Activated naive CD4-positive, alpha-beta T cell treated with anti-CD3 and anti-CD28 coated beads, Interleukin-2, amount 10 ng/mL, durations not matched to agents 7 days and 5 days (primary cell): Measurements from ENCODE around the gene RBM28.

Experiments used
- CTCF ChIA-PET: fragments of 350-600 bp; sonication (Branson Sonifier 250); formaldehyde crosslinking; loops from one replicate; lab custom pipeline; 2021; ENCODE audit warnings: antibody characterized with exemption; lab: Charles Lee
- DNase-seq: peaks from one replicate; pipeline ENCODE4 v3.0.0-alpha.2; 2020
- H3K27ac Mint-ChIP-seq: one replicate; pipeline ENCODE4 v1.8.0; 2021; ENCODE audit warnings: mild to moderate bottlenecking, moderate library complexity, mixed read lengths
- H3K27me3 Mint-ChIP-seq: one replicate; pipeline ENCODE4 v1.8.0; 2021; ENCODE audit warnings: mild to moderate bottlenecking, mixed read lengths
- H3K36me3 Mint-ChIP-seq: one replicate; pipeline ENCODE4 v1.8.0; 2021; ENCODE audit warnings: mixed read lengths
- H3K4me1 Mint-ChIP-seq: one replicate; pipeline ENCODE4 v1.8.0; 2021; ENCODE audit warnings: mixed read lengths
- H3K4me3 Mint-ChIP-seq: one replicate; pipeline ENCODE4 v1.8.0; 2021; ENCODE audit warnings: mild to moderate bottlenecking, moderate library complexity, mixed read lengths
- H3K9me3 Mint-ChIP-seq: one replicate; pipeline ENCODE4 v1.8.0; 2021; ENCODE audit warnings: mixed read lengths

The RBM28 gene

DNA sequence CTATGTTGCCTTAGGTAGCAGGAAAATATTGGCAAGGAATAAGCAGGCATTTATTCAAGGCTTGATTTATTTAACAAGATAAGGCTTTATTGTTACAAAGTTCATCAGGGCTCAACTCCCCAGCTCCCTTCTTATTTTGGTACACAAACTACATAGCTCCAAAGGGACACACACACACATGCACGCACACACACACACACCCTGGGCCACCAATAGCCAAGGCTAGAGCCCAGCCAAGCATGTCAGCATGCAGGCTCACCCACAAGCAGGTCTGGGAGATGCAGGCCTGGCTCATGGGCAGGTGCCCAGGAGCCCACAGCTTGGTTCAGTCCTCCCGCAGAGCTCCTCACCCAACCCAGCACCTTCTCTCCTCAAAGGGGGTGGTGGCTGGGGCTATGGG, 79.2 kb downstream of the RBM28 start:
- no peak for DNase-seq
- CTCF ChIA-PET = no interaction called here
- Mint-ChIP-seq H3K4me1 (no peaks in the 10 kb centered on the region), H3K9me3 (no peaks in the 10 kb centered on the region), H3K36me3 (no peaks in the 10 kb centered on the region), H3K27ac (no peak overlapping the region), H3K4me3 (no peak overlapping the region), H3K27me3 (peaks cover 55% of the 10 kb centered on the region)

DNA sequence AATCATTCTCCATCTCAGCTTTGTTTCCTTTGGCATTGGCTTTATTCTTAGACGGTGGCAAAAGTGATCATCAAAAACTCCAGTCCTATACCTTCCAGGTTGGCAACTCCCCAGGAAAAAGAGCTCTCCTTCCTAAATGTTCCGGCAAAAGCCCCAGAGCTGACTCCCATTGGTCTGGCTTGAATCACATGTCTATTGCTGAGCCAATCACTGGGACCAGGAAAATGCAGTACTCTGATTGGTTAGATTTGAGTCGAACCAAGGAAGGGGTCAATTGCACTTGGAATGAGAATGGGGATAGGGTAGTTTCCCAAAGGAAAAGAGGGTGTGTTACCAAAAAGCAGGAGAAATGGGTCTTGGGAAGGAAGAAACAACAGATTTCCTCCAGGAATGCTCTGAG, 80.3 kb downstream of the RBM28 start:
- CTCF ChIA-PET = no interaction called here
- Mint-ChIP-seq H3K4me3 (no peak overlapping the region), H3K36me3 (no peaks in the 10 kb centered on the region), H3K27me3 (peaks cover 56% of the 10 kb centered on the region), H3K27ac (no peak overlapping the region), H3K9me3 (no peaks in the 10 kb centered on the region), H3K4me1 (no peaks in the 10 kb centered on the region)
- DNase-seq = no peak

DNA sequence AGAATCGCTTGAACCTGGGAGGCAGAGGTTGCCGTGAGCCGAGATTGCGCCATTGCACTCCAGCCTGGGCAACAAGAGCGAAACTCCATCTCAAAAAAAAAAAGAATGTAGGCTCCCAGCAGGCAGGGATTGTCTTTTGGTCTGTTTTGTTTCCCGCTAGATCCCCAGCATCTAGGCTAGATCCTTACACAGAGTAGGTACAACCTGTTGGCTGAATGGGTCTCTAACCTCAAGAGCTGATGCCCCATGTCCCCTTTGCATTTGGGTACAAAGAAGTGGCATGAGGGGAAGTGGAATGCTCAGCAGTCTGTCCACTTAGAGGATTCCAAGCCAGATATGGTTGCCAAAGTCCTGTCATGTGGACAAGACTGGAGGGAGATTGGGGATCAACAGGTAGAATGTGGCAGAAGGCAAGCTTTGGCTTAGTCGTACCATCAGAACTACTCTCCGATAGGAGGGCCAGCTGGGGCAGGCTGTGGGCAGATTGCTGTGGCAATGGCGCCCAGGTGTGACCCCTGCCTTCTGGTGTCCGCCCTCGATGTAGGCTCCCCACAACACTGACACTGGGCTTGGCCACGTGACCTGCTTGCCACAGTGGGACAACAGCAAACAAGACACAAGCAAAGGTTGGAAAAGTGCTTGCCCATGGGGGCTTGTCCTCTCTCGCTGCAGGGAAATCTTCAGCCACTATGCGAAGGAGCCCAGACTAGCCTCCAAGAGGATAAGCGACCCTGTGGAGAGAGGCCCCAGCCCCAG, 81.3 kb downstream of the RBM28 start:
- H3K4me1 Mint-ChIP-seq = no peaks in the 10 kb centered on the region
- no peaks in the 10 kb centered on the region for H3K9me3 Mint-ChIP-seq
- DNase-seq = no peak
- CTCF ChIA-PET = no interaction called here
- no peak overlapping the region for H3K27ac Mint-ChIP-seq
- no peaks in the 10 kb centered on the region for H3K36me3 Mint-ChIP-seq
- peaks cover 52% of the 10 kb centered on the region for H3K27me3 Mint-ChIP-seq
- no peak overlapping the region for H3K4me3 Mint-ChIP-seq

DNA sequence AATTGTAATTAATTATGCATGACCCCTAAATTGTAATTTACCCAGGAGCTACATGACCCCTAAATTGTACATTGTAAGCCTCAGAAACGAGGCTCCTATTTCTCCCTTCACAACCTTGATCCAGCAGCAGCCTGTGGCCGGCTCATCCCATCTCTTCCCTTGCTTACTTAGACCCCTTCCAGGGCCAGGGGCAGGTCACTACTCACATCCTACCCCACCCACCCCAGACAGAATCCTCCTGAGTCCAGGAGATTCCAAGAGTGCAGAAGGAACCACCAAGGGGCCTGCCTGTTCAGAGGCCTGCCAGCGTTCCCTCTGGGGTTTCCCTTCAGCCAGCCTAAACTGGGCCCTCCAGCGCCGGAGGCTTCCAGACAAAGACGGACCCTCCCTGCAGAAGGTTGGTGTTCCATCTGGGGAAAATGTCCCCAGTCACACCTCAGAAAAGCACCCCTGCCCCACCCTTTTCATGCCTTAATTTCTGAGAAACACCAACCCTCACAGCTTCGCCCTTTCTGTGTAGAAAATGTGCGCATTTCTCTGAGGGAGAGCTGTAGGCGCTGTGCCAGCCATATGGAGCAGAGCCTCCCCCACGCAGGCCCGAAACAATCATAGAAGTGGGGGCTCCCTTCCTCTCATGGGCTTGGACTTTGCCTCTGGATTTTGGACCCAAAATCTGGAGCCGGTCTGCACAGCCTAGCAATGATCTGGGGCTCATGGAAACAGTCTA, 83.5 kb downstream of the RBM28 start:
- no peak for DNase-seq
- no peak overlapping the region for H3K27ac Mint-ChIP-seq
- no peaks in the 10 kb centered on the region for H3K36me3 Mint-ChIP-seq
- H3K4me1 Mint-ChIP-seq = no peaks in the 10 kb centered on the region
- H3K9me3 Mint-ChIP-seq = no peaks in the 10 kb centered on the region
- no peak overlapping the region for H3K4me3 Mint-ChIP-seq
- CTCF ChIA-PET = no interaction called here
- peaks cover 41% of the 10 kb centered on the region for H3K27me3 Mint-ChIP-seq

DNA sequence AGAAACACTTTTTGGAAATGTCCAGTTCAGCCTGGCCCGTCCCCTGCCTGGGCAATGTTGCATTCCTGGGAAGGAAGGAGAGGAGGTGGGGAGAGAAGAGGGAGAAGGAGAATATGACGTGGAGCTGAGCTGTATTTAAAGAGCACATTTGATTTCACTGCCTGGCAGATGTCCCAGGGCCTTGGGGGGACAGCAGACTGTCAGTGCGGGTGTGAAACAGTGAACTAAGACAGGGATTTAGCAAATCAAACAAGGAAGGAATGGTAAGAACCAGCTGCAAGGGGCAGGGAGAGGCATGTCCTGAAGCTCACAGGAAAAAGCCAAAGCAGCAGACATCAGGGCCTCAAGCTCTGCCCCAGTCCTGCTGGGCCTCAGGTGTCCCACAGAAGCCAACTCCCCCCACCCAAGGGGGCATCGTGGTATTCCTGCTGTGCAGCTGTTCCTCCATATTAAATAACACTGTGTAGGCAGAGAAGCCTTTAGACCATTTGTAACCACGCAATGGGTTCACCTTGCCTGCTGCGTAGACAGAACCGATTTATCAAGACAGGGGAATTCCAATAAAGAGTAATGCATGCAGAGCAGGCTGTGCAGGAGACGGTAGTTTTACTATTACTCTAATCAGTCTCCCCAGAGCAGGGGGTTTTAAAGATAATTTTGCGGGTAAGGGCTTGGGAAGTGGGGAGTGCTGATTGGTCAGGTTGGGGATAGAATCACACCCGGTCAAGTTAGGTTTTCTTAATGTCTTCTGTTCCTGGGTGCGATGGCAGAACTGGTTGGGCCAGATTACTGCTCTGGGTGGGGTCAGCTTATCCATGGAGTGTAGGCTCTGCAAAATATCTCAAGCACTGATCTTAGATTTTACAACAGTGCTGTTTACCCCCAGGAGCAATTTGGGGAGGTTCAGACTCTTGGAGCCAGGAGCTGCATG, 84.3 kb downstream of the RBM28 start:
- Mint-ChIP-seq H3K27ac (no peak overlapping the region), H3K36me3 (no peaks in the 10 kb centered on the region)
- CTCF ChIA-PET = no interaction called here

DNA sequence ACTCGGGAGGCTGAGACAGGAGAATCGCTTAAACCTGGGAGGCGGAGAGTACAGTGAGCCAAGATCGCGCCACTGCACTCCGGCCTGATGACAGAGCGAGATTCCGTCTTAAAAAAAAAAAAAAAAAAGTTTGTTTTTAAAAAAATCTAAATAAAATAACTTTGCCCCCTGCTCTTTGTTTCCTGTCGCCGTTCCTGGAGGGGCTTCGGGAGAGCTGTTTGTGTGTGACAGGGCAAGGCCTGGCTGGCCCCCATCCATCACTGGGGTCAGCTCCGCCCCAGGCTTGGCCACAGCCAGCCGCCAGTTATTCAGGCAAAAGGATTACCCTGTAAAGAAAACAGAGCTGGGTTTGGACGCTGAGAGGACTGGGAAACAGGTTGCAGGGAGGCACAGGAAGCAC, 86.2 kb downstream of the RBM28 start:
- Mint-ChIP-seq H3K27me3 (peaks cover 33% of the 10 kb centered on the region), H3K27ac (no peak overlapping the region), H3K4me1 (no peaks in the 10 kb centered on the region), H3K9me3 (no peaks in the 10 kb centered on the region), H3K36me3 (no peaks in the 10 kb centered on the region), H3K4me3 (no peak overlapping the region)
- no peak for DNase-seq
- CTCF ChIA-PET = interaction anchor here (0.6 kb wide), 1 partner anchor 104 kb away, joined by 5 read pairs; no protein-coding TSS in a partner anchor

More for the DNA sequence above, 84.3 kb downstream of the RBM28 start:
- H3K4me3 Mint-ChIP-seq = no peak overlapping the region
- no peaks in the 10 kb centered on the region for H3K4me1 Mint-ChIP-seq
- H3K9me3 Mint-ChIP-seq = no peaks in the 10 kb centered on the region
- no peak for DNase-seq
- peaks cover 42% of the 10 kb centered on the region for H3K27me3 Mint-ChIP-seq

DNA sequence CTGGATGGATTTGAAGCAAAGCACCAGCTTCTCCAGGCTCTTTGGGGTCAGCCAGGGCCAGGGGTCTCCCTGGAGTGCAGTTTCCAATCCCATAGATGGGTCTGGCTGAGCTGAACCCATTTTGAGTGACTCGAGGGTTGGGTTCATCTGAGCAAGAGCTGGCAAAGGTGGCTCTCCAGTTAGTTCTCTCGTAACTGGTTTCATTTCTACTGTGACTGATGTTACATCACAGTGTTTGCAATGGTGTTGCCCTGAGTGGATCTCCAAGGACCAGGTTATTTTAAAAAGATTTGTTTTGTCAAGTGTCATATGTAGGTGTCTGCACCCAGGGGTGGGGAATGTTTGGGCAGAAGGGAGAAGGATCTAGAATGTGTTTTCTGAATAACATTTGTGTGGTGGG, 88.4 kb downstream of the RBM28 start:
- CTCF ChIA-PET = no interaction called here
- H3K27ac Mint-ChIP-seq = no peak overlapping the region
- H3K9me3 Mint-ChIP-seq = no peaks in the 10 kb centered on the region
- no peak for DNase-seq
- no peak overlapping the region for H3K4me3 Mint-ChIP-seq
- H3K4me1 Mint-ChIP-seq = no peaks in the 10 kb centered on the region
- peaks cover 29% of the 10 kb centered on the region for H3K27me3 Mint-ChIP-seq
- no peaks in the 10 kb centered on the region for H3K36me3 Mint-ChIP-seq

DNA sequence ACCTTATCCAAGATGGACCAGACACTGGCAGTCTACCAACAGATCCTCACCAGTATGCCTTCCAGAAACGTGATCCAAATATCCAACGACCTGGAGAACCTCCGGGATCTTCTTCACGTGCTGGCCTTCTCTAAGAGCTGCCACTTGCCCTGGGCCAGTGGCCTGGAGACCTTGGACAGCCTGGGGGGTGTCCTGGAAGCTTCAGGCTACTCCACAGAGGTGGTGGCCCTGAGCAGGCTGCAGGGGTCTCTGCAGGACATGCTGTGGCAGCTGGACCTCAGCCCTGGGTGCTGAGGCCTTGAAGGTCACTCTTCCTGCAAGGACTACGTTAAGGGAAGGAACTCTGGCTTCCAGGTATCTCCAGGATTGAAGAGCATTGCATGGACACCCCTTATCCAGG, 89.2 kb downstream of the RBM28 start:
- Mint-ChIP-seq H3K27ac (no peak overlapping the region), H3K4me1 (no peaks in the 10 kb centered on the region), H3K27me3 (peaks cover 26% of the 10 kb centered on the region), H3K36me3 (no peaks in the 10 kb centered on the region), H3K9me3 (no peaks in the 10 kb centered on the region), H3K4me3 (no peak overlapping the region)
- DNase-seq = no peak
- CTCF ChIA-PET = no interaction called here

DNA sequence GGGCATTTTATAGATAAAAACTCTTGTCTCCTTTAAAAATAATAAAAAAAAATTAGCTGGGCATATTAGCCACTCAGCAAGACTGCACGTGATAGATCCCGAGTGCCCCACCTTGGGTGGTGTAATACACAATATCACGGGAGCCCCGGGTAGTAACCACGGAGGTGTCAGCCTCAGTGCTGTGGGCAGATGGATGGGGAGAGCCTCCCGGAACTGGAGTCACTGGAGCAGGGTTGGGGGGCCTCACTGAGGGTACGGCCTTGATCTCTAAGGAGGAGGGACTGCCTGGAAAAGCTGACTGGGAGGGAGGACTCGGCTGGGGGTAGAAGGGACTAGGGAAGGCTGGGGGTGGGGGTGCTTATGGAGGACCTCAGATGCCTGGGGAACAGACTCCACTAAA, 90.0 kb downstream of the RBM28 start:
- CTCF ChIA-PET = no interaction called here
- Mint-ChIP-seq H3K4me3 (no peak overlapping the region), H3K4me1 (no peaks in the 10 kb centered on the region), H3K27me3 (peaks cover 22% of the 10 kb centered on the region), H3K27ac (no peak overlapping the region), H3K9me3 (no peaks in the 10 kb centered on the region), H3K36me3 (no peaks in the 10 kb centered on the region)
- no peak for DNase-seq

DNA sequence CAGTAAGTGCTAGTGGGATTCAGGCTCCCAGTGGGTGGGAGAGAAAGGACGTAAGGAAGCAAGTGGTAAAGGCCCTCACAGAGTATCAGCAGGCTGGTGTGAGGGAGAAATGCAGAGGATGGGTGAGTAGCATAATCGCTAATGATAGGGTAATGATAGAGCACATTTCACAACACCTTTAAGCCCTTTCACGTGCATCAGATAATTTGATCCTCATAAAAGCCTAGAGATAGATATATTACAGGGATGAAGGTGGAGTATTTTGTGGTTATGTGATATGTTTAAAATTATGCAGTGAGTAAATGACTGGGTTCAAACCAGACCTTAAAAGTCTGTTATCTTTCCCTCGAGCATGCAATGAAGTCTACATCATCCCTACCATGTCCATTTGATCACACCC, 92.4 kb downstream of the RBM28 start:
- Mint-ChIP-seq H3K4me3 (no peak overlapping the region), H3K9me3 (no peaks in the 10 kb centered on the region), H3K4me1 (no peaks in the 10 kb centered on the region), H3K27me3 (peaks cover 24% of the 10 kb centered on the region), H3K36me3 (no peaks in the 10 kb centered on the region), H3K27ac (no peak overlapping the region)
- CTCF ChIA-PET = no interaction called here
- DNase-seq = no peak
